HG02981 (cell line): ENCODE measurements around the gene TRIM60.
A peak's percentile ranks its signal among the peaks of the same experiment; 100 is the strongest.
"Not testable (repeated sequence)": the region's sequence is repeated elsewhere in the genome, so short reads cannot be mapped to it uniquely, and the experiment has no call there.

Source experiments
- ATAC-seq: cut with Tn5 transposase; IDR thresholded peaks from one replicate; pipeline ENCODE4 v1.9.1; 2021; ENCODE audit warnings: mild to moderate bottlenecking, moderate library complexity; ENCODE audit not compliant: unreplicated experiment

Gene TRIM60

DNA sequence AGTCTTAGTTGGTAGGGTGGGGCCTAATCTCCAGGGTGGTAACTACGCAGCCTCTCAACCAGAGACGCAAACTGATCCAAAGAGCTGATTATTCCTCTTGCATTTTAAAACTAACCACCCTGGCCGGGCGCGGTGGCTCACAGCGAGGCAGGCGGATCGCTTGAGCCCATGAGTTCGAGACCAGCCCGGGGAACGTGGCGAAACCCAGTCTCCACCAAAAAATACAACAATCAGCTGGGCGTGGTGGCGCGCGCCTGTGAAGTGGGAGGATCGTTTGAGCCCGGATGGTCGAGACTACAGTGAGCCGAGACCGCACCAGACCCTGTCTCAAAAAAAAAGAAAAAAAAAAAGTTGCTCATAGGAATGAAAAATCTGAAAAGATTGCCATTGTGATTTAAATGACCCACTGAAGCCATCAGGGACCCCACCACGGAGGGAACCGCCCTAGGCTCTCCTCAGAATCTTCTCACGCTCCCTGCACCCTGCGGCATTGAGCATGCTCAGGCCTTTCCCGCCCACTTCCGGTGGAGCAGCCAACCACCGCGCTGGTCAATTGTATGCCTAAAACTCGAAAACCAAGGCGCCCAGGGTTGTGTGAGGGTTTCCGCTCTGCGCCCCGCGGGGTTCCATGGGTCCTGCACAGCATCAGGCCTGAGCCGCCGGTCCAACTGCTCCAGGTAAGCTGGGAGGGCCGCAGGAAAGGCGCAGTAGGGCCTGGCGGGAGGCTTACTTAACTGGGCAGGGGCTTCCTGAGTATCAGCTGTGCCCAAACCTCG, at the start of gene TRIM60:
Gene TRIM60, plus strand, starts transcription at position 564 of the 776 bp plus-strand sequence. CDS start 8,074 bp downstream, outside the sequence.
- no peak for ATAC-seq

- ATAC-seq: no peak
Observed at GRCh38 chr4:164989471-164989870, 42.3 kb upstream of the TRIM60 start.

DNA sequence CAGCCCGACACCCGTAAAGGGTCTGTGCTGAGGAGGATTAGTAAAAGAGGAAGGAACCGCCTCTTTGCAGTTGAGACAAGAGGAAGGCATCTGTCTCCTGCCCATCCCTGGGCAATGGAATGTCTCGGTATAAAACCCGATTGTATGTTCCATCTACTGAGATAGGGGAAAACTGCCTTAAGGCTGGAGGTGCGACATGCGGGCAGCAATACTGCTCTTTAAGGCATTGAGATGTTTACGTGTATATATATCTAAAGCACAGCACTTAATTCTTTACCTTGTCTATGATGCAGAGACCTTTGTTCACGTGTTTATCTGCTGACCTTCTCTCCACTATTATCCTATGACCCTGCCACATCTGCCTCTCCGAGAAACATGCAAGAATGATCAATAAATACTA, 41.0 kb upstream of the TRIM60 start:
- ATAC-seq: not testable (repeated sequence)

- ATAC-seq: not testable (repeated sequence)
Observed at GRCh38 chr4:164996123-164996522, 35.7 kb upstream of the TRIM60 start.

DNA sequence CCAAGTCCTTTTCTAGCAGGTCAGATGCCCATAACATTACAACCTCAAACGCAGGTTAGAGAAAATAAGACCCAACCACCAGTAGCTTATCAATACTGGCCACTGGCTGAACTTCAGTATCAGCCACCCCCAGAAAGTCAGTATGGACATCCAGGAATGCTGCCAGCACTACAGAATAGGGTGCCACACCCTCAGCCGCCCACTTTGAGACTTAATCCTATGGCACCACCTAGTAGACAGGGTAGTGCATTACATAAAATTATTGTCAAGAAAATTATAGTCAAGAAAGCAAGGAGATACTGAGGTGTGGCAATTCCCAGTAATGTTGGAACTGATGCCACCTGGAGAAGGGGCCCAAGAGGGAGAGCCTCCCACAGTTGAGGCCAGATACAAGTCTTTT, 34.5 kb upstream of the TRIM60 start:
- peak; percentile 48 for ATAC-seq

DNA sequence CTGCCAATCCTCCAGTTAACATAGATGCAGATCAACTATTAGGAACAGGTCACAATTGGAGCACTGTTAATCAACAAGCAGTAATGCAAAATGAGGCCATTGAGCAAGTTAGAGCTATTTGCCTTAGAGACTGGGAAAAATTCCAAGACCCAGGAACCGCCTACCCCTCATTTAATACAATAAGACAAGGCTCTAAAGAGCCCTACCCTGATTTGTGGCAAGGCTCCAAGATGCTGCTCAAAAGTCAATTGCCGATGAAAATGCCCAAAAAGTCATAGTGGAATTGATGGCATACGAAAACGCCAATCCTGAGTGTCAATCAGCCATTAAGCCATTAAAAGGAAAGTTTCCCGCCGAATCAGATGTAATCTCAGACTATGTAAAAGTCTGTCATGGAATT, 33.9 kb upstream of the TRIM60 start:
- ATAC-seq: no peak

DNA sequence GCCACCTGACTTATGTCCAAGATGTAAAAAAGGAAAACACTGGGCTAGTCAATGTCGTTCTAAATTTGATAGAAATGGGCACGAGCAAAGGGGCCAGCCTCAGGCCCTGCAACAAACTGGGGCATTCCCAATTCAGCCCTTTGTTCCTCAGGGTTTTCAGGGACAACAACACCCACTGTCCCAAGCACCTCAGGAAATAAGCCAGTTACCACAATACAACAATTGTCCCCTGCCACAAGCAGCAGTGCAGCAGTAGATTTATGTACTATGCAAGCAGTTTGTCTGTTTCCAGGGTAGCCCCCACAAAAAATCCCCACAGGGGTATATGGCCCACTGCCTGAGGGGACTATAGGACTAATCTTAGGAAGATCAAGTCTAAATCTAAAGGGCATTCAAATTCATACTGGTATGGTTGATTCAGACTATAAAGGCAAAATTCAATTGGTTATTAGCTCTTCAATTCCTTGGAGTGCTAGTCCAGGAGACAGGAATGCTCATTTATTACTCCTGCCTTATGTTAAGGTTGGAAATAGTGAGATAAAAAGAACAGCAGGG, 33.2 kb upstream of the TRIM60 start:
- not testable (repeated sequence) for ATAC-seq

DNA sequence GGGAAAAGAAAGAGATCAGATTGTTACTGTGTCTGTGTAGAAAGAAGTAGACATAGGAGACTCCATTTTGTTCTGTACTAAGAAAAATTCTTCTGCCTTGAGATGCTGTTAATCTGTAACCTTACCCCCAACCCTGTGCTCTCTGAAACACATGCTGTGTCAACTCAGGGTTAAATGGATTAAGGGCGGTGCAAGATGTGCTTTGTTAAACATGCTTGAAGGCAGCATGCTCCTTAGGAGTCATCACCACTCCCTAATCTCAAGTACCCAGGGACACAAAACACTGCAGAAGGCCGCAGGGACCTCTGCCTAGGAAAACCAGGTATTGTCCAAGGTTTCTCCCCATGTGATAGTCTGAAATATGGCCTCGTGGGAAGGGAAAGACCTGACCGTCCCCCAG, 29.8 kb upstream of the TRIM60 start:
- not testable (repeated sequence) for ATAC-seq

GRCh38 chr4:165005352-165005925, 26.4 kb upstream of the TRIM60 start:
- ATAC-seq: no peak

DNA sequence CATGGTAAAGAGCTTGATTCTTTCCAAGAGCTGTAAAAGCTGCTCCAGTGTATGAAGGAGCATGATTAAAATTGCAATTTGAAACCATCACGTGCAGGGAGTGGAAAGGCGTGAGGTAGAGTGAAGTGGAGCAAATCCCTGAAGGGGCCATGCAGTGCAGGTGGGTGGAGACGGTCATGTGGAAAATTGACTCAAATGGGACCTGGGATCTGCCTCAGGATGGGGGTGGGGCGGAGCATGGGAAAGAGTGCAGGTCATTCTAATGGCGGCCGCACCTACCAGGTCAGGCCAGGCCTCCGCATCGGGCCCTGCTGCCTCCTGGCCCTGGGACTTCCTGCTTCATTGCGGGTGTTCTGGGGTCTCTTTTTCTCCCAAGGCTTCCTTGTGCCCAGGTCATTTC, 25.3 kb upstream of the TRIM60 start:
- no peak for ATAC-seq

- ATAC-seq: no peak
Observed at GRCh38 chr4:165006886-165007285, 24.9 kb upstream of the TRIM60 start.

DNA sequence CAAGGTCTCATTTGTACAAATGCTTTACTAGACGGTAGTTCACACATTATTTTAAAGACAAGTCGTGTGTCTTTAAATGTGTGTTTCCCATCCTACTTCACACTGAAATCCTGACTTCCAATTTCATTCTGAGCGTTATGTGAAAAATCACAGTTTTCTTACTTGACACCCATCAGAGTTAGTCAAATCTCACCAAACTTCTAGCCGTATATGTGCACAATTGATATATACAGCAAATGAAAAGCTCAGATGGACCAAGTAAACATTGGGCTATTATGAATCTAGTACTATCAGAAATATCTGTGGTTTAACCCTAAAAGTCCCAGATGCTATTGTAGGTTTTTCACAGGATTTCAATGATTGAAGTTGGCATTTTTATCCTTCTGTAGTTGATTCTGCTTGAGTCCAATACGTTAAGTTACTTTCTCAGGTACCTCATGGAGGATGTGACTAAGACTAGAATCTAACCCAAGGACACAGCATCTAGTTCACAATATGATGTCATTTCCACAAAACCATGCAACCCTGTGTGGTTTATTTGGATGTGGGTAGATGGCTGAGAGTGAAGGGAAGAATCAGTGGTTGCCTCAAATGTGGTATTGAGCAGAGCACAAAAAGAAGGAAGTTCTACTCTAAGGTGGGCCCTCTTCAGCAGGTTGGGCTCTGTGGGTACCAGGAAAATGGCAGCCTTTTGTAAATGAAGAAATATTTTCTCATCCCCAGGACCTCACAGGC, 22.1 kb upstream of the TRIM60 start:
- peak; percentile 76 for ATAC-seq

DNA sequence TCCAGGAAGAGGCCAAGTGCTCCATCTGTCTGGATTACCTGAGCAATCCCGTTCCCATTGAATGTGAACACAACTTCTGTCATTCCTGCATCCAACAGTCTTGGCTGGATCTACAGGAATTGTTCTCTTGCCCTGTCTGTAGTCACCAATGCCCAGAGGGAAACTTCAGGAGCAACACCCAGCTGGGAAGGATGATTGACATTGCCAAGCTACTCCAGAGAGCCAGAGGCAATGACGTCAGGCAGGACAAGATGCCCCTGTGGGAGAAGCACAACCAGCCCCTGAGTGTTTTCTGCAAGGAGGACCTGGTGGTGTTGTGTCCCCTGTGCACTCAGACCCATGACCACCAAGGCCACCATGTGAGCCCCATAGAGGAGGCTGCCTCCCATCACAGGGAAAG, 21.3 kb upstream of the TRIM60 start:
- ATAC-seq: no peak

GRCh38 chr4:165010991-165011390, 20.8 kb upstream of the TRIM60 start:
- ATAC-seq: no peak

DNA sequence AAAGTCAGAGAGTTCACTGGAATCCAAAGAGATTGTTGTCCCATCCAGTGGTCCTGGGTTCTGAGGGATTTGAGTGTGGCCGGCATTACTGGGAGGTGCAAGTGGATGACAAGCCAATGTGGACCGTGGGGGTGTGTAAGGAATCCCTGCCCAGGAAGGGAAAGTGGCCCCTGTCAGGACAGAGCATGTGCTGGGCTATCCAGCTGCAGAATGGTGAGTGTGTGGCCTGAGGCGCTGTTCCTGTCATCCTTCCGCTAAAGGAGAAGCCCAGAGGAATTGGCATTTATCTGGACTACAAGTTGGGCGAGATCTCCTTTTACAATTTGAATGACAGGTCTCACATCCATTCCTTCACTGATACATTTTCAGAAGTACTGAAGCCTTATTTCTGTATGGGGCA, 20.4 kb upstream of the TRIM60 start:
- ATAC-seq: no peak

GRCh38 chr4:165013691-165014090, 18.1 kb upstream of the TRIM60 start:
- no peak for ATAC-seq

DNA sequence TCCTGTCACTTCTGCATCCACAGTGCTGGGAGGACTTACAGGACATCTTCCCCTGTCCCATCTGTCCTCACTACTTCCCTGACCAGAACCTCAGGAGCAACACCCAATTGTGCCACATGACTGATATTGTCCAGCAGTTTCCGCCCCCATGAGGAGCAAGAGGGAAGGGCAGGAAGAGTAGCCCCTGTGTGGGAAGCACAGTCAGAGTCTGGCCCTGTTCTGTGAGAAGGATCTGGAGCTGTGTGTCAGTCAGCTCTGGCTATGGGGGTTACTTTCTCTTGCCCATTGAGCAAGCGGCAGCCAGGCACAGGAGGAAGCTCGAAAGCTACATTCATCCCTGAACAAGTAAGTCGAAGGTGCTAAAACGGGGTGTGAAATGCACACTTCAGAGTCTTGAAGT, 14.8 kb upstream of the TRIM60 start:
- ATAC-seq: peak; percentile 70

DNA sequence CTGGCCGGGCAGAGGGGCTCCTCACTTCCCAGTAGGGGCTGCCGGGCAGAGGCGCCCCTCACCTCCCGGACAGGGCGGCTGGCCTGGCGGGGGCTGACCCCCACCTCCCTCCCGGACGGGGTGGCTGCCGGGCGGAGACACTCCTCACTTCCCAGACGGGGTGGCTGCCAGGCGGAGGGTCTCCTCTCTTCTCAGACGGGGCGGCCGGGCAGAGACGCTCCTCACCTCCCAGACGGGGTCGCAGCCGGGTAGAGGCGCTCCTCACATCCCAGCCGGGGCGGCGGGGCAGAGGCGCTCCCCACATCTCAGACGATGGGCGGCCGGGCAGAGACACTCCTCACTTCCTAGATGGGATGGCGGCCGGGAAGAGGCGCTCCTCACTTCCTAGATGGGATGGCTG, 11.8 kb upstream of the TRIM60 start:
- not testable (repeated sequence) for ATAC-seq

DNA sequence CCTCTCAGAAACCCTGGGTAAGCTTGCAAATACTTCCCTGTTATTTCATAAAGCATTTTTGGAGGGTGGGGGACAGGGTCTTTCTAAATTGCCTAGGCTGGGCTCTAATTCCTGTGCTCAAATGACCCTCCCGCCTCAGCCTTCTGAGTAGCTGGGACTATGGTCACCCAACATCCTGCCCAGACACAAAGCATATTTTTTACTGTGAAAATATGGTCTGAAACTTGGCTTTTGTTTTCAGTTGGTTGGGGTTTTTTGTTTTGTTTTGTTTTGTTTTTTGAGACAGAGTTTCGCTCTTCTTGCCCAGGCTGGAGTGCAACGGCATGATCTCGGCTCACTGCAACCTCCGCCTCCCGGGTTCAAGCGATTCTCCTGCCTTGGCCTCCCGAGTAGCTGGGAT, 6.0 kb upstream of the TRIM60 start:
- not testable (repeated sequence) for ATAC-seq

- ATAC-seq: no peak
Observed at GRCh38 chr4:165027762-165028402, 3.9 kb upstream of the TRIM60 start.

DNA sequence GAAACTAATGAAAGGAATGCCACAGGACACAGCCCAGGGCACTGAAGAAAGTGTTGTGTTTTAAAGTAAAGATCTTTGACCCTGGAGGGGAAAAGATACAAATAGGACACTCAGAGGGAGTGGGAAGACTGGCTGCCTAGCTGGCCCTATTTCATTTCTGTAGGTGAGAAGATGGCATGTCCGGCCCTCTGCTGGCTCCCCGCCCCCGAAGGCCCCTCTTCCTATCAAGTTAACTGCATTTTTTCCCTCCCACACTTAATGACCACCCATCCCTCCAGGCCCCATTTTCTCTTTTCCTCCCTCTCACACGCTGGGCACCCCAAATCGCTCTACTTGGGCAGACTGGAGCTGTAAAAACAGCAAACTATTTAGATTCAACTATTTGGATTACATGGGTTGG, 16.4 kb downstream of the TRIM60 start:
- no peak for ATAC-seq
